GM12891 (cell line): Measurements from ENCODE around the gene KCNG2.

ENCODE experiments used
- PAX5 ChIP-seq: IDR thresholded peaks from 2 replicates; pipeline ENCODE4 v1.6.1; 2011; ENCODE audit warnings: low read length, moderate library complexity, mild to moderate bottlenecking; ENCODE audit not compliant: insufficient read depth, severe bottlenecking
- POLR2A ChIP-seq: IDR thresholded peaks from 2 replicates; pipeline ENCODE4 v1.6.1; 2011; ENCODE audit warnings: low read depth, low read length, control low read depth
- POLR2AphosphoS5 ChIP-seq: IDR thresholded peaks from 2 replicates; pipeline ENCODE4 v1.6.1; 2011; ENCODE audit warnings: low read depth, low read length, control low read depth
- POU2F2 ChIP-seq: IDR thresholded peaks from 2 replicates; pipeline ENCODE4 v1.6.1; 2011; ENCODE audit warnings: low read depth, mild to moderate bottlenecking, control low read depth, low read length, moderate library complexity
- SPI1 ChIP-seq: IDR thresholded peaks from 2 replicates; pipeline ENCODE4 v1.6.1; 2011; ENCODE audit warnings: low read depth, low read length, control low read depth
- TAF1 ChIP-seq: IDR thresholded peaks from 2 replicates; pipeline ENCODE4 v1.6.1; 2011; ENCODE audit warnings: low read depth, low read length, control low read depth

- TF ChIP-seq TAF1 (no peak), POLR2AphosphoS5 (no peak), POLR2A (no peak), SPI1 (no peak), POU2F2 (no peak), PAX5 (no peak)
These were observed 130.8 kb downstream of the KCNG2 start for GRCh38 chr18:79928563-79928960.
